GM21619 (cell line): ENCODE results near the gene KRTAP4-8.
"Not testable (repeated sequence)": the region's sequence is repeated elsewhere in the genome, so short reads cannot be mapped to it uniquely, and the experiment has no call there.

Experiments
- ATAC-seq: cut with Tn5 transposase; IDR thresholded peaks from one replicate; pipeline ENCODE4 v1.9.1; 2021; ENCODE audit not compliant: unreplicated experiment

The KRTAP4-8 gene

DNA sequence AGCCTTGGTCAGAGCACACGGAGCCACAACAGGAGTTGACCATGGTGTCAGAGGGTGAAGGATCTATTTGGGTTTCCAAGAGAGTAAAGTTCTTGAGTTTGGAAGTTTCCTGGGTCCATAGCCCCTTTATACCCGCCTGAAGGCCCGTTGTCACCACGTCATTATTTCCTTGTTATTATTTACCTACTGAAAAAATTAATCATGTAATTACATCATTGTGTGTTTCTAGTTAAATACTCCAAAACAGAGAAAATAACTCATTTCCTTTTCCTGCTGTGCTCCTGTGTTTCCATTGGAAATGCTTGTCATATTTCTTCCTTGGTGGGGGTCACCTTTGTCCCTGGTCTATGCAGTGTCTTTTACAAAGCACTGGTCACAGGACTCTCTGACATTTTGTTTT is at the start of gene KRTAP4-8:
Gene KRTAP4-8 (minus strand): TSS at position 101 of the 400 bp plus-strand sequence. CDS start 58 bp downstream, at position 43.
- ATAC-seq = no peak

DNA sequence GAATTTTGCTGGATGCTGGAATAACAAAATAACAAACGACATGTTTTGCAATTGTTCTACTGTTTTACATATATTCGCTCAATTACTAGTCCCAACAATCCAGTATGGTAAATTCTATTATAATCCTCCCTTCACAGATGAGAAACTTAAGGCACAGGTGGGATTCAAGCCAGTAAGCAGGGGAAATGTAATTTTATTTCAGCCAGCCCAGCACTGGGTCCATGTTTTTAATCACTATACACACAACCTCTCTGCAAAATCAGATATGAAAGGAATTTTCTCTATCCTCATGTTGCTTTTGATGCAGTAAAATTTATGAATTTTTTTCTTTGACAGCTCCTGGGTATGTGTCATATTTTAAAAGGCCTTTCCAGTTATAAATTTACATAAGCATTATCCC is 47.3 kb upstream of the KRTAP4-8 start:
- no peak for ATAC-seq

DNA sequence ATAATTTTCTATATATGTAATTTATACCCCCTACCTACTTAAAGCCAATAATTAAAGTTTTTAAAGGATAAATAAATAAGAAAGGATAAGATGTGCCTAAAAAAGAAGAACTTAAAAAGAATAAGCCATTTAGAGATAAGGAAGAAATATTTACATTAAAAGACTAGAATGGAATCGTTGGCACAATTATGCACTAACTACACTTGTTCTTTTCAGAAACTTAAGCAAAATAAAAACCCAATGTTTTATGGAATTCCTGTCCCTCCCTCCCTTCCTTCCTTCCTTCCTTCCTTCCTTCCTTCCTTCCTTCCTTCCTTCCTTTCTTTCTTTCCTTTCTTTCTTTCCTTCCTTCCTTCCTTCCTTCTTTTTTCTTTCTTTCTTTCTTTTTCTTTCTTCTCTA is 46.9 kb upstream of the KRTAP4-8 start:
- no peak for ATAC-seq

DNA sequence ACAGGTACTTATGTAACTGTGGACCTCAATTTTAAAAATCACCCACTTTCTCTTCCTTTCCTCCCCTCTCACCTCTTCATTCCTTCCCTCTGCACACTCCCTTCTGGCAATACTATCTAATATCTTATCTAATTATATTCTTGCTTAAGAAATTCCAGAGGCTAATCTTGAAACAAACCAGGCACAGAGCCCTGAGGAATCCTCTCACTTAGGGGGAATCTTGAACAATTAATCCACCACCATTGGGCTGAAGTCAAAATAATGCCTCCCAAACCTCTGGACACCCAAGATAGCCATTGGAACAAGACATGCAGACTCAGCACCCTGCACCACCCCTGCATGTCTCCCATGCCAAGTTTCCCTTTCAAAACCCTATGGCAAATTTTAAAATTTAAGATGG is 43.4 kb upstream of the KRTAP4-8 start:
- ATAC-seq = no peak

DNA sequence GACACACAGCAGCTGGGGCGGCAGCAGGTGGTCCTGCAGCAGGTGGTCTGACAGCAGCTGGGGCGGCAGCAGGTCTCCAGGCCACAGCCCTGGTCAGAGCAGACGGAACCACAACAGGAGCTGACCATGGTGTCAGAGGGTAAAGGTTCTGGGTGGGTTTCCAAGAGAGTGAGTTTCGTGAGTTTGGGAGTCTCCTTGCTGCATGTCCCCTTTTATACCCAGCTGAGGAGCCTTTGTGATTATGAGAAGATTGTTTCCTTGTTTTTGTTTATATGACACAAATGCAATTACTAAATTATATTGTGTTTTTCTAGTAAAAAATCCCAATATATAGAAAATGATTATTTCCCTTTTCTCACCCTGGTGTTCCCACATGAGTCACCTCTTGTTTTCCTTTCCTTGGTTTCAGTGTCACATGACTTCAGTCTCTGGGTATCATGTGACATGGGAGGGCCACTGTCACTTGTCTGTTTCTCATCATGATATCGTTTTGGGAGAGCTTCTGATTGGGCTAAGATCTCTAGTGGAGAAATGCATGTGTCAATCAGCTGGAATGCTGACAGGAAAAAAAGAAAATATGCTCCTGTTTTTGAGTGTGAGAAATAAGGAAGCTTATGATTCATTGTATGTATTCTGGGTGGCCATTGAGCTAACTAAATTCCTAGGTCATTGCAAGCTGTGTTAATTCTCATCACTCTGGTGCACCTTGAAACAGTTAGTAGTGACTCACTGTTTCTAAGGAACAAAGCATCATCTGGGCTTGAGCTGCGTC is 42.6 kb upstream of the KRTAP4-8 start, which contains the start of gene KRTAP4-6:
Gene KRTAP4-6 (minus strand): TSS at position 185 of the 772 bp plus-strand sequence. CDS start 57 bp downstream, at position 128.
- no peak for ATAC-seq

DNA sequence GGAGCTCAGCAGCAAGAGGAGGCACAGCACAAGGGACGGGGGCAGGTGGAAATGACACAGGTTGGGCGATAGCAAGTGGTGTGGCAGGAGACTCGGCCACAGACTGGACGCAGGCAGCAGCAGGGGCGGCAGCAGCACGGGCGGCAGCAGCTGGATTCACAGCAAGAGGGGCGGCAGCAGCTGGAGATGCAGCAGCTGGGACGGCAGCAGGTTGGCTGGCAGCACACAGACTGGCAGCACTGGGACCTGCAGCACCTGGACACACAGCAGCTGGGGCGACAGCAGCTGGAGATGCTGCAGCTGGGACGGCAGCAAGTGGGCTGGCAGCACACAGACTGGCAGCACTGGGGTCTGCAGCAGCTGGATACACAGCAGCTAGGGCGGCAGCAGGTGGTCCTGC is 41.9 kb upstream of the KRTAP4-8 start:
- not testable (repeated sequence) for ATAC-seq

DNA sequence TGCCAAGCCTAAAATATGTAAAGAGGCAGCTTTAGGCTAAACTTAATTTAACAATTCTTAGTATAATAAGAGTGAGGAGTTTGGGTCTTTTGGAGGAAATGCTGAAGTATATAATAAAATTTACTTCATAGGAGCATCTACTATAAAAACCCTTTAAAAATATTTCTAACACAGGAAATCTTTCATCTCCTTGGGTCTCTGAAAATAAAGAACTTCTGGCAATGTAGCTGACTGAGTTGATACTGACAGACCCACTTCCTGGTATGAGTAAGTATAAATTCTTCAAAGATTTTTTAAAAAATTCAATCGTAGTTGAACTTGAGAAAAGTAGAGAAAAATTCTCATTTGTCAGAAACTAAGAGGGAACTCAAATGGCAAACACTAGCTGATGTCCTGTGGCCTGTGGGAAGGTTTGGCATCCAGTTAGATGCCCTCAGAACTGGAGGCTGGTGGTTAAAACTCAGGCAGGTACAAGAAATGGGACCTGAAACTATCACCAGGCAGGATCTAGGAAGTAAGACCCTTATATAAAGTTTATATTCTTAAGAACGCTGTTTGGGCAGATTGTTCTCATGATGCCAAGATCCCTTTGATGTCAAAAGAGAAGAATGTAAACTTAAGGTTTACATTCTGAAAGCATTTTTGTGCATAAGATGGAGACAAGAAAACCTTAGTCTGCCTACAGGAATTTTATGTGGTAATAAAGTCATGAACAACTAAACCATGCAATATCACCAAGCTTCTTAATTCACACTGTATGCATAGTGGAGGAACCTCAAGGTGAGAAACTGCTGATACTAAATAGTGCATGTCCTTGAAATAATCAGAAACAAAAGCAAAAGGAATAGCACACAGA is 36.2 kb upstream of the KRTAP4-8 start:
- ATAC-seq = no peak

DNA sequence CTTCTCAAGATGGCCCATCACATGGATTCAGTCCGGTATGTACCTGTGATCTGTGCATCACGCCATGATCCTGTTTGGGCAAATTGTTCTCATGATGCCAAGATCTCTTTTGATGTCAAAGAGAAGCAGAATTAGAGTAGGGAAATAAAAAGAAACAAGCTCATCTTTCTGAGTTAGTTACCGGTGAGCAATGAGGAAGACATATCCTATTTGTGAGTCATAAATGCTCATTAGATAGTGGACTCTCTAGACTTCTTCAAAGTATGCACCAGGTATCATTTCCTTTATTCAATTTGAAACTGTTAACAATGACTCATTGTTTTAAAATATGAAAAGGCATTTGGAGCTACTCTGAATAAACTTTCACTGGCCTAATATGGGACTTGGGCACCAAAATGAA is 34.0 kb upstream of the KRTAP4-8 start:
- ATAC-seq = no peak

DNA sequence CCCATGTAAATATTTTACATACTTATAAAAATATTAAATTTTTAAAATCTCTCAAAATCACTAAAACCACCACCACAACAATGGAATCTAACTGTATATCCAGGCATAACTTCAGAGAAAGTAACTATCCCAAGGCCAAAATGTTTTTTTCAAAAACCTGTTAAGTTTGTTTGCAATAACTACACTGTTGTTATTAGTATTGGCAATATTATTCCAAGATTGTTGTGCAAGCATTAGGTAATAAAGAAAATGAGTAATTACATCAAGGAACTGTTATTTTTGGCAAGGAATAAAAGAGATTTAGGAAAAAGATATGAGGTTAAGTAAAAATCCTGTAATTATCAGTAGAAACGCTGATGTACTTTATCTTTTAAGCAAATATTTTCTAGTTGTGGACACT is 29.4 kb upstream of the KRTAP4-8 start:
- no peak for ATAC-seq

DNA sequence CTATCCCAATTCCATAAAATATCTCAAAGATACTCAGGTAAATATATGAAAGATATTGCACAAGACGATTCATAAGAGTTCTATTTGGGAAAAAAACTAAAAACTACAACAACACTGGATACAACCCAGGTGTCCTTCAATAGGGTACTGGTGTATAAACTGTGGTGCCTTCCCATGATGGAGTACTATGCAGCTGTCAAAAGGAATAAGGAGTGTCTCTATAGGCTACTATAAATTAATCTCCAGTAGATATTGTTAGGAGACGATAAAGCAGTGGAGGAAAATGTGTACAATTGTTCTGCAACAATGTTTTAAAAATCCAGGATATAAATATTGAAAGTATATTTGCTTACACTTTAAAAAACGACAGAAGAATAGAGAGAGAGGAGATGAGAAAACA is 28.5 kb upstream of the KRTAP4-8 start:
- no peak for ATAC-seq

DNA sequence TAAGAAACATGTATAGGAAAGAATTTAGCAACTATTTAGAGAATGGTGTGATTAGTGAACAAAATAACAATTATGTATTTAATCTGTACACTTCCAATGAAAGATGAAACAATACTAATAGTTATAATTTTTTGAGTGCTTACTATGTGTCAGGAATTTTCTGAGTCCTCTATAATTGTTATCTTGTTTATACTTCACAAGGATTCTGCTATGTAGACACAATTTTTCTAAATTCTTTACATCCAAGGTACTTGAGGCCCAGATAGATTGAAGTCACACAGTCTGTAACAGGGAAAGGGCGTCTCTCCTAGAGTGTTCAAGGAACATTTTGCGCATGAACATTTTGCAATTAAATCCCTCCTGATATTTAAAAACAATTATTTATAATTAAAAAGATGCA is 27.1 kb upstream of the KRTAP4-8 start:
- no peak for ATAC-seq

DNA sequence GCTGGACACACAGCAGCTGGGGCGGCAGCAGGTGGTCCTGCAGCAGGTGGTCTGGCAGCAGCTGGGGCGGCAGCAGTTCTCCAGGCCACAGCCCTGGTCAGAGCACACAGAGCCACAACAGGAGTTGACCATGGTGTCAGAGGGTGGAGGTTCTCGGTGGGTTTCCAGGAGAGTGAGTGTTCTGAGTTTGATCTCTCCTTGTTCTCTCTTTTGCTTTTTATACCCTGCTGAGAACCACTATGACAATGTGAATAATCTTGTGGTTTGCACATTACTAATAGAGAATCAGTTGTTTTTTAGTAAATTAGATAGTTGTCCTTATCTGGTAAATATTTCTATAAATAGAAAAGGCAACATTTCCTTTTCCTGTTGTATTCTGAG is 26.0 kb upstream of the KRTAP4-8 start, which contains the start of gene KRTAP4-12:
Gene KRTAP4-12 (minus strand): TSS at position 192 of the 381 bp plus-strand sequence. CDS start 60 bp downstream, at position 132.
- ATAC-seq = not testable (repeated sequence)

DNA sequence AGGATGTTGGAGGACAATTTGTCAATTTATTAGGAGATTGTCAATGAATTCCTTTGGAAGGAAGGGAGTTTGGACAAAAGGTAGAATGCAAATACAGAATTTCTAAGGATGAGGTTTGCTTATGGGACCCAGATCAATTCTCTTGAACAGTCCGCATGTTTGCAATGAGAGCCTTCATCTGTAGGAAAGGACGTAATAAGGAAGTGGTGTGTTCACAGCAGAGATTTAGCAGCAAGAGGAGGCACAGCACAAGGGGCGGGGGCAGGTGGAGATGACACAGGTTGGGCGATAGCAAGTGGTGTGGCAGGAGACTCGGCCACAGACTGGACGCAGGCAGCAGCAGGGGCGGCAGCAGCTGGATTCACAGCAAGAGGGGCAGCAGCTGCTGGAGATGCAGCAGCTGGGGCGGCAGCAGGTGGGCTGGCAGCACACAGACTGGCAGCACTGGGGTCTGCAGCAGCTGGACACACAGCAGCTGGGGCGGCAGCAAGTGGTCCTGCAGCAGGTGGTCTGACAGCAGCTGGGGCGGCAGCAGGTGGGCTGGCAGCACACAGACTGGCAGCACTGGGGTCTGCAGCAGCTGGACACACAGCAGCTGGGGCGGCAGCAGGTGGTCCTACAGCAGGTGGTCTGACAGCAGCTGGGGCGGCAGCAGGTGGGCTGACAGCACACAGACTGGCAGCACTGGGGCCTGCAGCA is 25.5 kb upstream of the KRTAP4-8 start:
- not testable (repeated sequence) for ATAC-seq

DNA sequence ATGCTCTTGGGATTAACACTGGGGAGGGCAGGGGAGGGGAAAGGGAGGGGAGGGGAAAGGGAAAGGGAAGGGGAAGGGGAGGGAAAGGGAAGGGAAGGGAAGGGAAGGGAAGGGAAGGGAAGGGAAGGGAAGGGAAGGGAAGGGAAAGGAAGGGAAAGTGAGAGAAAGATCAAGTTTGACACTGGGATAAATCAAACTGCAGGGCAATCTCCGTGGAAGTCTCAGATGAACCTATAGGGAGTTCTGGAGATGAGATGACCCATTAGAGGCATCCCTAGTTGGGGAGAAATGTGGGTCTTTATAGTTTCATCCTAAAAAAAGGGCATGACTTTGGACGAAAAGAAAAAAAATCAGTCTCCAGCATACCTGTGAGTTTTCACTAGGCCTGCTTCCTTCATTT is 23.8 kb upstream of the KRTAP4-8 start:
- no peak for ATAC-seq

DNA sequence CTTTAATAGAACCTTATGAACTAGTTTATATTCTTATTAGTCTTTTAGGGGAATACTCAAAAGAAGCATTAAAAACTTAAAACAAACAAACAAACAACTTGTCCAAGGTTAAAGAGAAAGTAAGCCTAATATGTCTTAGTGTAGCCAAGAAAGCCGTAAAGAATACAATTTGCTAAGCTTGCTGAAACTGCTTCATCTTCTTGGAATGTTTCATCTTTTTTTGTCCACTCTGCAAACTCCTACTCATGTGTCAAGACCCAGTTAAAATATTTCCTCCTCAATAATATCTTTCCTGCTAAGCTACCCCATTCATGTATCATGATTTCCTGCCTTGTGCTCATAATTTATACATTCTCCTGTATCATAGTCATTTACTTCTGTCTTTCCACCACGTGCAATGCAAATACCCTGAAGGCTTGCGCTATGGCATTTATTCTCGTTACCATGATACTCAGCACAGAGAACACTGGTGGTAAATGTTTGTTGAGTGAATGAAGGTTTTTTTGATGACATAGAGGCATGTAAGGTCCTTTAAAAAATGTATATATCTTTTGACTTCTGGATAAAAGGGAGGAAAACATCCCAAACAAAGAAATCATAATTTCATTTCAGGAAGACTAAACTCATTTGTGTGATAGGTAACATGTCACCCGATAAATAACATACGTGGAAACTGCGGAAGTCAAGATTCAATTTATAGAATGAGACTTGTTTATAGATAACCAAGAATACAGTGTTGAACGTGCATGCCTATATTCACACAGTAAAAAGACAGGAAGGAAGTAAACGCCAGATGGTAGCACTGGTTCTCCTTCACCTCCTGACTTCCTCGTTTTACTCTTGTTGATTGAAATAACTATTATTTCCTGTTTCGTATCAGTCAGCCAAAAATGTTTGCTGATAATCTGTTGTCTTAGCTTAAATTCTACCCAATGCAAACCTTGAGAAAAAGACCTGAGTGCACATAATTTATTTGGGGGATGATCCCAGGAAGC is 22.1 kb upstream of the KRTAP4-8 start:
- ATAC-seq = not testable (repeated sequence)

DNA sequence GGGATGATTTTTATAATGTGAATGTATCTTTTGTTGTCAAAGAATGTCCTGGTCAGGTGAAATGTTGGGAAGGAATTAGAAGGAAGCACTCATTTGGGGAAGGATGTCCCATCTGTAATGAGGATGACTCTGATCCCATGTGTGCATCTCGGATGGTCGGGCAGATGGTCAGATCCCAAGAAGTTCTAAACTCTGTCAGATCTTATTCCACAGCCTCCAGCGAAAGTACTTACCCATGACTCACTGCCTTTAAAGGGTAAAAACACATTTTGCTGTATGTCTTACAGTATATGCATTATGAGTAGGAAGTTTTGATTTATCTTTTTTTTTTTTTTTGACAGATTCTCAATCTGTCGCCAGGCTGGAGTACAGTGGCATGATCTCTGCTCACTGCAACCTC is 20.8 kb upstream of the KRTAP4-8 start:
- ATAC-seq = no peak

DNA sequence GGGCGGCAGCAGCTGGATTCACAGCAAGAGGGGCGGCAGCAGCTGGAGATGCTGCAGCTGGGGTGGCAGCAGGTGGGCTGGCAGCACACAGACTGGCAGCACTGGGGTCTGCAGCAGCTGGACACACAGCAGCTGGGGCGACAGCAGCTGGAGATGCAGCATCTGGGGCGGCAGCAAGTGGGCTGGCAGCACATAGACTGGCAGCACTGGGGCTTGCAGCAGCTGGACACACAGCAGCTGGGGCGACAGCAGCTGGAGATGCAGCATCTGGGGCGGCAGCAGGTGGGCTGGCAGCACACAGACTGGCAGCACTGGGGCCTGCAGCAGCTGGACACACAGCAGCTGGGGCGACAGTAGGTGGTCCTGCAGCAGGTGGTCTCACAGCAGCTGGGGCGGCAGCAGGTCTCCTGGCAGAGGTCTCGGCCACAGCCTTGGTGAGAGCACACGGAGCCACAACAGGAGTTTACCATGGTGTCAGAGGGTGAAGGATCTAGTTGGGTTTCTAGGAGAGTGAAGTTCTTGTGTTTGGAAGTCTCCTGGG is 20.0 kb upstream of the KRTAP4-8 start, which contains the start of gene KRTAP4-11:
Gene KRTAP4-11 (minus strand): TSS at position 528 of the 541 bp plus-strand sequence. CDS start 58 bp downstream, at position 470.
- ATAC-seq = not testable (repeated sequence)

DNA sequence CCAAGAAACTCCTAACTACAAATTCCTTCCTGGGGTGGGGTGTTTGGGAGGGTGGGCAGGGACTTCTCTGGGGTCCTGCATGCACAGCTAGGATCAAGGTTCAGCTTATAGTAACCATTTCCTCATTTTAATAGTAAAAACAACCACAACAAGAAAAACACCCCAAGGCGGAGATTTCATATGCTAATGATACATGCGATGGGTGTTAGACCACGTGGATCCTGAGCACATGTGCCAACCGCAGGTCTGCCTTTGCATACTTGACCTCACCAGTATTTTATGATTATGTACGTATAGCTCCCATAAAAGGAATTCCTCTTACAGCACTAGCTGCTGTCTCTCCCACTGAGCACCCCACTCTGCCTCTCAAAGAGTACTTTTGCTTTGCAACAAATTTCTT is 18.4 kb upstream of the KRTAP4-8 start:
- no peak for ATAC-seq

DNA sequence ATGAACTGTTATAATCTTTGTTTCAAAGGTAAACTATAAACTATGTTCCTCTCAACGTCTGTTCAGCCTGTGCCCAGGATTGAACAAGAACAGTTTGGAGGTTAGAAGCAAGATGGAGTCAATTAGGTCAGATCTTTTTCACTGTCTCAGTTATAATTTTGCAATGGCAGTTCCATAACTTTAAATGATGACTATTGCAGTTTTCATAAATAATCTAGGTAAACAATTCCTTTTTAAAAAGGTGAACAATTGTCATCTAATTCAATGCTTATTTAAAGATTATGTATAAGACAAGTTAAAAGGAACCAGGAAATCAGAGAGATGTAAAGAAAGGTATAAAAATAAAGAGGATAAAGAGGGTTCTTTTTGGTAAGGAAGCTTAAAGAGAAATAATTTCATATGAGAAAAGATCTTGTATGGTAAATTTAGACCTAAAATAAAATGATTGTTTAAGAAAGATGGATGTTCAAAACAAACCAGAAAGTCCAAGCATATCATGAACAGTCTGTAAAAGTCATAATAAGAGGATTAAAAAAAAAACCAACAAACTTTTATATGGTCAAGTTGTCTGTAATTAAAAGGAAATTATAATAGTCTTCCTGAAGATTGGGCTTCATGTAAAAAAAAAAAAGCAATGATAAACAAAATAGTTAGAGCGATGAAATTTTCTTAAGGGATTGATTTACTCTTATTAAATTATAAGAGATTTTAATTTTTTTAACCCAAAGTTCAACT is 13.4 kb upstream of the KRTAP4-8 start:
- ATAC-seq = no peak
